CD14-positive monocyte (primary cell): ENCODE measurements around the gene SNX25. TPM values are rescaled to one million over a fixed set of nuclear protein-coding genes. Genes with fewer than 3 reads are reported as not detected.

Experiments
- DNase-seq, 3 donors: peaks; one replicate each; pipeline ENCODE4 v3.0.0-alpha.2; 2011 to 2022
- H2AFZ ChIP-seq: 2 replicates; pipeline ENCODE4 v1.6.0; 2012; ENCODE audit warnings: mild to moderate bottlenecking, low read depth, low read length, inconsistent platforms; ENCODE audit not compliant: insufficient read depth, poor library complexity, severe bottlenecking
- H3K27ac ChIP-seq, 2 donors: 1 replicate in 1 of 2; 2 replicates in 1 of 2; pipeline ENCODE4 v1.5.1; 2012 to 2013; ENCODE audit warnings: low read length in 2 of 2, control low read depth in 1 of 2, inconsistent platforms in 1 of 2, low read depth in 1 of 2, mild to moderate bottlenecking in 1 of 2
- H3K27me3 ChIP-seq, 2 donors: one replicate each; pipeline versions ENCODE4 v1.6.0 to v1.6.1; 2011 to 2013; ENCODE audit warnings: low read length in 2 of 2; ENCODE audit not compliant: control insufficient read depth in 2 of 2, insufficient read depth in 2 of 2
- H3K36me3 ChIP-seq, 2 donors: replicated peaks in 1 of 2; 1 replicate in 1 of 2; 2 replicates in 1 of 2; pipeline versions ENCODE4 v1.5.1 to v1.6.1; 2012 to 2013; ENCODE audit warnings: low read length in 2 of 2, control low read depth in 1 of 2, inconsistent platforms in 1 of 2, mild to moderate bottlenecking in 1 of 2; ENCODE audit not compliant: insufficient read depth in 2 of 2, control insufficient read depth in 1 of 2
- H3K4me1 ChIP-seq, 2 donors: 1 replicate in 1 of 2; 2 replicates in 1 of 2; pipeline versions ENCODE4 v1.5.1 to v1.6.1; 2012 to 2013; ENCODE audit warnings: low read length in 2 of 2, control low read depth in 1 of 2, inconsistent platforms in 1 of 2, mild to moderate bottlenecking in 1 of 2, moderate library complexity in 1 of 2; ENCODE audit not compliant: insufficient read depth in 2 of 2, control insufficient read depth in 1 of 2
- H3K4me2 ChIP-seq: replicated peaks from 2 replicates; pipeline ENCODE3; 2012; ENCODE audit warnings: low read length, moderate library complexity, mild to moderate bottlenecking; ENCODE audit not compliant: poor library complexity, severe bottlenecking; ENCODE audit errors: extremely low read depth
- H3K4me3 ChIP-seq, 3 experiments: fragments of 200-600 bp in 1 of 3; sonication (generic) in 1 of 3; replicated peaks in 1 of 3; 1 replicate in 2 of 3; 2 replicates in 1 of 3; pipeline ENCODE4 v1.5.1; 2011 to 2013; ENCODE audit warnings: low read length in 3 of 3, mild to moderate bottlenecking in 3 of 3, control low read depth in 2 of 3, low read depth in 2 of 3, inconsistent platforms in 1 of 3, moderate library complexity in 1 of 3
- H3K79me2 ChIP-seq: 2 replicates; pipeline ENCODE4 v1.6.0; 2012; ENCODE audit warnings: mild to moderate bottlenecking, control low read depth, inconsistent platforms, low read length, moderate library complexity; ENCODE audit not compliant: insufficient read depth
- H3K9ac ChIP-seq: 2 replicates; pipeline ENCODE4 v1.6.0; 2017; ENCODE audit warnings: low read length, mild to moderate bottlenecking; ENCODE audit not compliant: insufficient read depth, poor library complexity, severe bottlenecking
- H3K9me3 ChIP-seq, 2 donors: replicated peaks in 1 of 2; 1 replicate in 1 of 2; 2 replicates in 1 of 2; pipeline versions ENCODE4 v1.5.1 to v1.6.1; 2012 to 2013; ENCODE audit warnings: low read length in 2 of 2, control low read depth in 1 of 2; ENCODE audit not compliant: control insufficient read depth in 1 of 2, insufficient read depth in 1 of 2
- H4K20me1 ChIP-seq: 2 replicates; pipeline ENCODE4 v1.6.0; 2012; ENCODE audit warnings: mild to moderate bottlenecking, low read length, control low read depth, moderate library complexity; ENCODE audit not compliant: insufficient read depth
- H3K27ac Mint-ChIP-seq, 7 donors: one replicate each; pipeline ENCODE4 v1.8.0; 2020; ENCODE audit warnings: mild to moderate bottlenecking in 7 of 7, mixed read lengths in 7 of 7, moderate library complexity in 6 of 7, inconsistent platforms in 2 of 7
- H3K27me3 Mint-ChIP-seq, 3 donors: one replicate each; pipeline ENCODE4 v1.8.0; 2021 to 2022; ENCODE audit warnings: low read depth in 3 of 3, mild to moderate bottlenecking in 3 of 3, mixed read lengths in 3 of 3, moderate library complexity in 3 of 3, inconsistent platforms in 1 of 3
- H3K36me3 Mint-ChIP-seq, 2 donors: one replicate each; pipeline ENCODE4 v1.8.0; 2020; ENCODE audit warnings: mixed read lengths in 2 of 2, inconsistent platforms in 1 of 2, mild to moderate bottlenecking in 1 of 2
- H3K4me1 Mint-ChIP-seq: one replicate; pipeline ENCODE4 v1.8.0; 2020; ENCODE audit warnings: mild to moderate bottlenecking, mixed read lengths
- H3K4me3 Mint-ChIP-seq, 2 donors: one replicate each; pipeline ENCODE4 v1.8.0; 2020; ENCODE audit warnings: mild to moderate bottlenecking in 2 of 2, mixed read lengths in 2 of 2, moderate library complexity in 1 of 2
- H3K9me3 Mint-ChIP-seq, 7 donors: one replicate each; pipeline ENCODE4 v1.8.0; 2020 to 2022; ENCODE audit warnings: mixed read lengths in 7 of 7, mild to moderate bottlenecking in 6 of 7, moderate library complexity in 6 of 7, inconsistent platforms in 2 of 7
- WGBS: methylation state at CpG from one replicate; pipeline ENCODE4 v1.1.5; 2013; ENCODE audit warnings: missing lambda C conversion rate; ENCODE audit not compliant: insufficient coverage; 5-methylcytosine and 5-hydroxymethylcytosine counted together
- intact Hi-C, 2 donors: fragments of 100-400 bp; cut with micrococcal nuclease; formaldehyde crosslinking; loops; one replicate each; pipeline versions ENCODE4 v1.15.0 to v1.15.1; 2023
- polyA plus RNA-seq, 3 donors: library from polyadenylated mRNA; depleted of rRNA in 1 of 3; unstranded in 2 of 3; stranded (reverse) in 1 of 3; fragments of 300-500 nt in 2 of 3; fragments of >200 nt in 1 of 3; fragmentation: Illumina TruSeq in 2 of 3; gene quantifications; 1 replicate in 2 of 3; 2 replicates in 1 of 3; pipeline ENCODE4 v1.2.3, GENCODE V29; 2012 to 2021
- TF ChIP-seq, protein P1 (sequence below): fragments of 200-600 bp; IDR thresholded peaks from one replicate; pipeline ENCODE4 v1.8.0; 2022; ENCODE audit warnings: antibody characterized with exemption, mild to moderate bottlenecking

SNX25 gene
- polyA plus RNA-seq, 3 donors = 0.31 to 0.40 (median 0.36) TPM

DNA sequence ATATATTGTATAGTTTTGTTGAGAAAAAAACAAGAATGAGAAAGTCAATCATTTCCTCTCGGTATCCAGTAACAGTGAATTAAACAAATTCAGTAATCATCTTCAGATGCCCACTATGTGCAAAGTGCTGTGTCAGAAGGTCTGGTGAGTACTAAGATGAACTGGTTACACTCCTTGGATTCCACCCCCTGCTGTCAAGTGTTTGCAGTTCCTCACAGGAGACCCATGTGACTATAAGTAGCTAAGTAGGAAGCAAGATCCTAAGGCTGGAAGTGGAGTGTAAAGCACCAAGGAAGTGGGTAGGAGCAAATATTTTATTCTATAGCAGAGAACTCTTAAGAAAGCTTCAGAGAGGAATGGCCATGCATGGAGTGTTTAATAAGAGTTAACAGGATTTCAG is 73.6 kb downstream of the SNX25 start:
- peaks cover 0 to 2% of the 10 kb centered on the region in 2 donors for H3K27me3 ChIP-seq
- Mint-ChIP-seq H3K4me1 (no peaks in the 10 kb centered on the region), H3K27me3 (peaks cover 1 to 3% (median 2%) of the 10 kb centered on the region in 3 donors), H3K27ac (no peak overlapping the region), H3K9me3 (no peaks in the 10 kb centered on the region), H3K36me3 (no peaks in the 10 kb centered on the region), H3K4me3 (no peak overlapping the region)
- DNase-seq = no peak
- H2AFZ ChIP-seq = no peak overlapping the region
- intact Hi-C loops = no loop called here
- no peaks in the 10 kb centered on the region for H3K4me1 ChIP-seq
- H3K79me2 ChIP-seq = no peaks in the 10 kb centered on the region
- H4K20me1 ChIP-seq = no peaks in the 10 kb centered on the region
- WGBS = no CpG with 5 or more reads among the region's 1 CpG
- H3K9ac ChIP-seq = no peak overlapping the region
- TF ChIP-seq, protein P1, sequence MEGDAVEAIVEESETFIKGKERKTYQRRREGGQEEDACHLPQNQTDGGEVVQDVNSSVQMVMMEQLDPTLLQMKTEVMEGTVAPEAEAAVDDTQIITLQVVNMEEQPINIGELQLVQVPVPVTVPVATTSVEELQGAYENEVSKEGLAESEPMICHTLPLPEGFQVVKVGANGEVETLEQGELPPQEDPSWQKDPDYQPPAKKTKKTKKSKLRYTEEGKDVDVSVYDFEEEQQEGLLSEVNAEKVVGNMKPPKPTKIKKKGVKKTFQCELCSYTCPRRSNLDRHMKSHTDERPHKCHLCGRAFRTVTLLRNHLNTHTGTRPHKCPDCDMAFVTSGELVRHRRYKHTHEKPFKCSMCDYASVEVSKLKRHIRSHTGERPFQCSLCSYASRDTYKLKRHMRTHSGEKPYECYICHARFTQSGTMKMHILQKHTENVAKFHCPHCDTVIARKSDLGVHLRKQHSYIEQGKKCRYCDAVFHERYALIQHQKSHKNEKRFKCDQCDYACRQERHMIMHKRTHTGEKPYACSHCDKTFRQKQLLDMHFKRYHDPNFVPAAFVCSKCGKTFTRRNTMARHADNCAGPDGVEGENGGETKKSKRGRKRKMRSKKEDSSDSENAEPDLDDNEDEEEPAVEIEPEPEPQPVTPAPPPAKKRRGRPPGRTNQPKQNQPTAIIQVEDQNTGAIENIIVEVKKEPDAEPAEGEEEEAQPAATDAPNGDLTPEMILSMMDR = no peak
- H3K27ac ChIP-seq = no peak overlapping the region
- H3K4me2 ChIP-seq = no peak overlapping the region
- H3K4me3 ChIP-seq = no peak overlapping the region
- no peaks in the 10 kb centered on the region for H3K36me3 ChIP-seq
- H3K9me3 ChIP-seq = no peaks in the 10 kb centered on the region

GRCh38 chr4:185283723-185284122 is 74.3 kb downstream of the SNX25 start:
- no peaks in the 10 kb centered on the region for H4K20me1 ChIP-seq
- H3K9ac ChIP-seq = no peak overlapping the region
- intact Hi-C loops = no loop called here
- H3K9me3 Mint-ChIP-seq = no peaks in the 10 kb centered on the region
- H3K4me3 ChIP-seq = no peak overlapping the region
- no peak overlapping the region for H3K4me3 Mint-ChIP-seq
- no peaks in the 10 kb centered on the region for H3K9me3 ChIP-seq
- no peak overlapping the region for H3K4me2 ChIP-seq
- peaks cover 0 to 2% of the 10 kb centered on the region in 2 donors for H3K27me3 ChIP-seq
- no peak for DNase-seq
- no peaks in the 10 kb centered on the region for H3K36me3 Mint-ChIP-seq
- H2AFZ ChIP-seq = no peak overlapping the region
- no peaks in the 10 kb centered on the region for H3K4me1 Mint-ChIP-seq
- peaks cover 1 to 4% (median 2%) of the 10 kb centered on the region in 3 donors for H3K27me3 Mint-ChIP-seq
- no peaks in the 10 kb centered on the region for H3K4me1 ChIP-seq
- TF ChIP-seq, protein P1 = no peak
- no peaks in the 10 kb centered on the region for H3K79me2 ChIP-seq
- H3K27ac ChIP-seq = no peak overlapping the region
- H3K27ac Mint-ChIP-seq = no peak overlapping the region
- no peaks in the 10 kb centered on the region for H3K36me3 ChIP-seq
